GM21515 (cell line): ENCODE measurements around the gene PRODH2.
"Not testable (repeated sequence)": the region's sequence is repeated elsewhere in the genome, so short reads cannot be mapped to it uniquely, and the experiment has no call there.

Experiments
- ATAC-seq: cut with Tn5 transposase; IDR thresholded peaks from one replicate; pipeline ENCODE4 v1.9.1; 2021; ENCODE audit not compliant: unreplicated experiment

The PRODH2 gene

GRCh38 chr19:35782589-35782988 is 30.1 kb downstream of the PRODH2 start:
- ATAC-seq = no peak

- no peak for ATAC-seq
These were observed 31.0 kb downstream of the PRODH2 start for GRCh38 chr19:35781650-35782049.

GRCh38 chr19:35780717-35781116 is 31.9 kb downstream of the PRODH2 start:
- no peak for ATAC-seq

- ATAC-seq = no peak
These were observed 32.6 kb downstream of the PRODH2 start for GRCh38 chr19:35780058-35780457.

- ATAC-seq = no peak
These were observed 33.6 kb downstream of the PRODH2 start for GRCh38 chr19:35779033-35779432.

GRCh38 chr19:35777961-35778360 is 34.7 kb downstream of the PRODH2 start:
- no peak for ATAC-seq

GRCh38 chr19:35777086-35777841 is 35.4 kb downstream of the PRODH2 start:
- ATAC-seq = no peak

- no peak for ATAC-seq
These were observed 36.4 kb downstream of the PRODH2 start for GRCh38 chr19:35776102-35776788.

GRCh38 chr19:35775298-35776101 is 37.1 kb downstream of the PRODH2 start, which contains the start of gene ARHGAP33:
ARHGAP33 (plus strand) TSS chr19:35775564; CDS start chr19:35775659, 95 bp downstream.
- peak; percentile 91 for ATAC-seq

- ATAC-seq = no peak
These were observed 37.7 kb downstream of the PRODH2 start for GRCh38 chr19:35775046-35775297.

GRCh38 chr19:35774274-35775045 is 38.2 kb downstream of the PRODH2 start:
- ATAC-seq = no peak

GRCh38 chr19:35773020-35773806 is 39.4 kb downstream of the PRODH2 start:
- ATAC-seq = no peak

GRCh38 chr19:35772362-35772761 is 40.3 kb downstream of the PRODH2 start:
- ATAC-seq = not testable (repeated sequence)

GRCh38 chr19:35768082-35768421 is 44.6 kb downstream of the PRODH2 start:
- no peak for ATAC-seq

- no peak for ATAC-seq
These were observed 45.2 kb downstream of the PRODH2 start for GRCh38 chr19:35767288-35768081.

GRCh38 chr19:35766571-35767104 is 46.0 kb downstream of the PRODH2 start:
- no peak for ATAC-seq

- ATAC-seq = no peak
These were observed 48.0 kb downstream of the PRODH2 start for GRCh38 chr19:35764432-35765315.

- ATAC-seq = no peak
These were observed 51.8 kb downstream of the PRODH2 start for GRCh38 chr19:35760711-35761349.
